Esophagus muscularis mucosa (tissue), 4 donors: ENCODE results near the gene NECTIN2. TPM values are rescaled to one million over a fixed set of nuclear protein-coding genes. Genes with fewer than 3 reads are reported as not detected.
"Not testable (repeated sequence)": the region's sequence is repeated elsewhere in the genome, so short reads cannot be mapped to it uniquely, and the experiment has no call there.

Experiments
- DNase-seq: peaks from one replicate; pipeline ENCODE4 v3.0.0-alpha.2; 2017; ENCODE audit errors: extremely low spot score
- H3K27ac ChIP-seq, 4 donors: fragments of 200-600 bp; sonication (generic); replicated peaks in 1 of 4; 1 replicate in 3 of 4; 2 replicates in 1 of 4; pipeline ENCODE4 v1.5.1; 2016 to 2019; ENCODE audit warnings: mild to moderate bottlenecking in 1 of 4
- H3K27me3 ChIP-seq, 4 donors: fragments of 200-600 bp; sonication (generic); one replicate each; pipeline versions ENCODE4 v1.5.1 to v1.6.0; 2016 to 2019
- H3K36me3 ChIP-seq, 4 donors: fragments of 200-600 bp; sonication (generic); one replicate each; pipeline ENCODE4 v1.5.1; 2016 to 2019
- H3K4me1 ChIP-seq, 4 donors: fragments of 200-600 bp; sonication (generic); one replicate each; pipeline ENCODE4 v1.5.1; 2016 to 2019
- H3K4me3 ChIP-seq, 4 donors: fragments of 200-600 bp; sonication (generic); 1 replicate in 2 of 4; 2 replicates in 2 of 4; pipeline ENCODE4 v1.5.1; 2016 to 2019; ENCODE audit warnings: mild to moderate bottlenecking in 4 of 4, moderate library complexity in 1 of 4
- H3K9me3 ChIP-seq, 4 donors: fragments of 200-600 bp; sonication (generic); 1 replicate in 3 of 4; 2 replicates in 1 of 4; pipeline ENCODE4 v1.5.1; 2016 to 2019
- CTCF ChIP-seq, 3 experiments: fragments of 200-600 bp in 2 of 3; fragments of 450-650 bp in 1 of 3; sonication (generic) in 2 of 3; IDR thresholded peaks; one replicate each; pipeline ENCODE4 v1.5.1; 2017 to 2019; ENCODE audit warnings: antibody characterized with exemption in 3 of 3, mild to moderate bottlenecking in 2 of 3, moderate library complexity in 1 of 3
- EP300 ChIP-seq: sonication (generic); formaldehyde crosslinking; IDR thresholded peaks from one replicate; pipeline ENCODE4 v1.6.1; 2017; ENCODE audit warnings: antibody characterized with exemption
- POLR2A ChIP-seq: fragments of 450-650 bp; IDR thresholded peaks from one replicate; pipeline ENCODE4 v1.6.1; 2017; ENCODE audit warnings: antibody characterized with exemption, moderate library complexity, mild to moderate bottlenecking, low read depth
- POLR2AphosphoS5 ChIP-seq, 2 donors: sonication (generic); formaldehyde crosslinking; IDR thresholded peaks; one replicate each; pipeline ENCODE4 v1.6.1; 2017; ENCODE audit warnings: antibody characterized with exemption in 2 of 2
- WGBS: methylation state at CpG from one replicate; pipeline ENCODE4 v1.1.5; 2018; 5-methylcytosine and 5-hydroxymethylcytosine counted together
- intact Hi-C: fragments of 100-400 bp; cut with DNase I; formaldehyde crosslinking; loops from one replicate; pipeline ENCODE4 v1.15.1; 2023
- total RNA-seq, 4 donors: library from RNA; depleted of rRNA; stranded (reverse); fragments of >200 nt; gene quantifications; one replicate each; pipeline versions ENCODE4 v1.1.0 to v1.2.1, GENCODE V29; 2016

NECTIN2 gene
- total RNA-seq, 4 donors from 2014 or later: 34.5 to 72.4 (median 60.1) TPM

GRCh38 chr19:44883922-44884321 is 37.8 kb downstream of the NECTIN2 start:
- H3K36me3 ChIP-seq: peaks cover 7 to 74% (median 66%) of the 10 kb centered on the region in 4 donors

GRCh38 chr19:44884566-44884965 is 38.5 kb downstream of the NECTIN2 start:
- no peak overlapping the region for H3K4me3 ChIP-seq
- TF ChIP-seq CTCF (IDR thresholded peaks at IDR 0.05): no peak
- no peak for TF ChIP-seq POLR2AphosphoS5 (IDR thresholded peaks at IDR 0.05)
- TF ChIP-seq EP300: no peak
- no peak for TF ChIP-seq POLR2A
- no peak for DNase-seq
- peaks cover 7 to 69% (median 62%) of the 10 kb centered on the region in 4 donors for H3K36me3 ChIP-seq
- H3K4me1 ChIP-seq: peaks cover 2 to 6% (median 5%) of the 10 kb centered on the region in 4 donors
- intact Hi-C loops: no loop called here
- H3K27ac ChIP-seq: no peak overlapping the region
- 91% methylated on average over 4 of the region's 4 CpGs for WGBS
- H3K27me3 ChIP-seq: no peaks in the 10 kb centered on the region
- H3K9me3 ChIP-seq: no peaks in the 10 kb centered on the region

More at GRCh38 chr19:44883922-44884321, 37.8 kb downstream of the NECTIN2 start:
- no peak for DNase-seq
- no peak overlapping the region for H3K4me3 ChIP-seq
- H3K27ac ChIP-seq: no peak overlapping the region
- H3K9me3 ChIP-seq: no peaks in the 10 kb centered on the region
- TF ChIP-seq CTCF (IDR thresholded peaks at IDR 0.05) (no peak), POLR2AphosphoS5 (IDR thresholded peaks at IDR 0.05) (no peak), EP300 (no peak), POLR2A (no peak)
- intact Hi-C loops: no loop called here
- WGBS: 89% methylated on average over 5 of the region's 5 CpGs
- peaks cover 0 to 6% (median 0%) of the 10 kb centered on the region in 4 donors for H3K4me1 ChIP-seq
- H3K27me3 ChIP-seq: no peaks in the 10 kb centered on the region

- Histone ChIP-seq H3K36me3 (peaks cover 7 to 64% (median 56%) of the 10 kb centered on the region in 4 donors), H3K27ac (no peak overlapping the region), H3K27me3 (no peaks in the 10 kb centered on the region), H3K4me1 (peaks cover 8 to 12% (median 11%) of the 10 kb centered on the region in 4 donors), H3K4me3 (no peak overlapping the region), H3K9me3 (no peaks in the 10 kb centered on the region)
- no peak for DNase-seq
- intact Hi-C loops: no loop called here
- WGBS: 89% methylated on average over 6 of the region's 6 CpGs
- no peak for TF ChIP-seq EP300
- no peak for TF ChIP-seq POLR2A
- no peak for TF ChIP-seq CTCF (IDR thresholded peaks at IDR 0.05)
- no peak for TF ChIP-seq POLR2AphosphoS5 (IDR thresholded peaks at IDR 0.05)
Observed at GRCh38 chr19:44886141-44886540, 40.0 kb downstream of the NECTIN2 start.

- intact Hi-C loops: no loop called here
- no peak for DNase-seq
- 84% methylated on average over 4 of the region's 4 CpGs for WGBS
- H3K4me1 ChIP-seq: peaks cover 18 to 25% (median 23%) of the 10 kb centered on the region in 4 donors
- no peaks in the 10 kb centered on the region for H3K9me3 ChIP-seq
- H3K4me3 ChIP-seq: no peak overlapping the region
- TF ChIP-seq POLR2AphosphoS5 (IDR thresholded peaks at IDR 0.05) (no peak), CTCF (IDR thresholded peaks at IDR 0.05) (no peak), EP300 (no peak), POLR2A (no peak)
- no peak overlapping the region for H3K27ac ChIP-seq
- no peaks in the 10 kb centered on the region for H3K27me3 ChIP-seq
- peaks cover 7 to 62% (median 57%) of the 10 kb centered on the region in 4 donors for H3K36me3 ChIP-seq
Observed at GRCh38 chr19:44887648-44888047, 41.6 kb downstream of the NECTIN2 start.

GRCh38 chr19:44888335-44888734 is 42.2 kb downstream of the NECTIN2 start:
- H3K9me3 ChIP-seq, H3K27ac ChIP-seq, H3K4me3 ChIP-seq, H3K27me3 ChIP-seq, DNase-seq, intact Hi-C loops: not testable (repeated sequence)
- WGBS: 86% methylated on average over 4 of the region's 5 CpGs
- Histone ChIP-seq H3K4me1 (peaks cover 19 to 32% (median 29%) of the 10 kb centered on the region in 4 donors), H3K36me3 (peaks cover 7 to 64% (median 59%) of the 10 kb centered on the region in 4 donors)
